HG03108 (cell line): ENCODE results near the gene AP2S1.
A peak's percentile ranks its signal among the peaks of the same experiment; 100 is the strongest.
"Not testable (repeated sequence)": the region's sequence is repeated elsewhere in the genome, so short reads cannot be mapped to it uniquely, and the experiment has no call there.

Experiments used
- ATAC-seq: cut with Tn5 transposase; IDR thresholded peaks from one replicate; pipeline ENCODE4 v1.9.1; 2021; ENCODE audit warnings: moderate library complexity; ENCODE audit not compliant: unreplicated experiment

The AP2S1 gene

GRCh38 chr19:46868025-46868802 lies 17.6 kb upstream of the AP2S1 start:
- ATAC-seq: no peak

- ATAC-seq: no peak
Observed at GRCh38 chr19:46867170-46867569, 16.5 kb upstream of the AP2S1 start.

GRCh38 chr19:46866407-46867136 lies 15.9 kb upstream of the AP2S1 start:
- ATAC-seq: no peak

GRCh38 chr19:46863818-46864629 lies 13.4 kb upstream of the AP2S1 start:
- ATAC-seq: no peak

GRCh38 chr19:46862974-46863632 lies 12.5 kb upstream of the AP2S1 start:
- ATAC-seq: no peak

- no peak for ATAC-seq
Observed at GRCh38 chr19:46862503-46862834, 11.8 kb upstream of the AP2S1 start.

- ATAC-seq: no peak
Observed at GRCh38 chr19:46861691-46862502, 11.3 kb upstream of the AP2S1 start.

- ATAC-seq: no peak
Observed at GRCh38 chr19:46860846-46861690, 10.4 kb upstream of the AP2S1 start, which contains the start of gene ARHGAP35. Gene ARHGAP35, plus strand, starts transcription at chr19:46860997. Its CDS starts 57,679 bp downstream, at chr19:46918676.

- ATAC-seq: peak; percentile 57
Observed at GRCh38 chr19:46860125-46860845, 9.6 kb upstream of the AP2S1 start.

- ATAC-seq: no peak
Observed at GRCh38 chr19:46859637-46860124, 9.0 kb upstream of the AP2S1 start.

- peak; percentile 54 for ATAC-seq
Observed at GRCh38 chr19:46856062-46857022, 5.7 kb upstream of the AP2S1 start.

GRCh38 chr19:46854698-46855097 lies 4.1 kb upstream of the AP2S1 start:
- ATAC-seq: not testable (repeated sequence)

GRCh38 chr19:46852830-46853229 lies 2.2 kb upstream of the AP2S1 start:
- no peak for ATAC-seq

GRCh38 chr19:46849610-46850009 lies 1.0 kb downstream of the AP2S1 start:
- no peak for ATAC-seq

GRCh38 chr19:46848389-46848788 lies 2.3 kb downstream of the AP2S1 start:
- ATAC-seq: no peak

GRCh38 chr19:46847528-46847927 lies 3.1 kb downstream of the AP2S1 start:
- no peak for ATAC-seq

- ATAC-seq: no peak
Observed at GRCh38 chr19:46845959-46846459, 4.6 kb downstream of the AP2S1 start.
